ENCODE measurements around the gene RAB30.

- TF ChIP-seq CTCF (IDR thresholded peaks at IDR 0.05 in 4 of 5, conservative IDR thresholded peaks at IDR 0.05 in 1 of 5) (no peak), POLR2A (IDR thresholded peaks at IDR 0.05) (no peak)
Observed at GRCh38 chr11:83037877-83038276, 33.8 kb downstream of the RAB30 start.

Measured in gastrocnemius medialis (tissue), 4 donors.